GM23248 (cell line): ENCODE data around the gene TRAPPC3L.

ENCODE experiments used
- EZH2 ChIP-seq: fragments of 200-600 bp; sonication (generic); IDR thresholded peaks from 2 replicates; pipeline ENCODE4 v1.6.1; 2018; ENCODE audit warnings: antibody characterized with exemption, mild to moderate bottlenecking; ENCODE audit not compliant: insufficient read depth, poor library complexity, severe bottlenecking
- EZH2phosphoT487 ChIP-seq: fragments of 200-600 bp; sonication (generic); IDR thresholded peaks from 2 replicates; pipeline ENCODE4 v1.6.1; 2018; ENCODE audit warnings: antibody characterized with exemption, moderate library complexity, mild to moderate bottlenecking, low read depth; ENCODE audit not compliant: insufficient read depth

GRCh38 chr6:116543149-116543548 is 2.3 kb downstream of the TRAPPC3L start:
- TF ChIP-seq EZH2 (no peak), EZH2phosphoT487 (no peak)
